Measurements from ENCODE around the gene PAIP1.

The PAIP1 gene, protein sequence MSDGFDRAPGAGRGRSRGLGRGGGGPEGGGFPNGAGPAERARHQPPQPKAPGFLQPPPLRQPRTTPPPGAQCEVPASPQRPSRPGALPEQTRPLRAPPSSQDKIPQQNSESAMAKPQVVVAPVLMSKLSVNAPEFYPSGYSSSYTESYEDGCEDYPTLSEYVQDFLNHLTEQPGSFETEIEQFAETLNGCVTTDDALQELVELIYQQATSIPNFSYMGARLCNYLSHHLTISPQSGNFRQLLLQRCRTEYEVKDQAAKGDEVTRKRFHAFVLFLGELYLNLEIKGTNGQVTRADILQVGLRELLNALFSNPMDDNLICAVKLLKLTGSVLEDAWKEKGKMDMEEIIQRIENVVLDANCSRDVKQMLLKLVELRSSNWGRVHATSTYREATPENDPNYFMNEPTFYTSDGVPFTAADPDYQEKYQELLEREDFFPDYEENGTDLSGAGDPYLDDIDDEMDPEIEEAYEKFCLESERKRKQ

DNA sequence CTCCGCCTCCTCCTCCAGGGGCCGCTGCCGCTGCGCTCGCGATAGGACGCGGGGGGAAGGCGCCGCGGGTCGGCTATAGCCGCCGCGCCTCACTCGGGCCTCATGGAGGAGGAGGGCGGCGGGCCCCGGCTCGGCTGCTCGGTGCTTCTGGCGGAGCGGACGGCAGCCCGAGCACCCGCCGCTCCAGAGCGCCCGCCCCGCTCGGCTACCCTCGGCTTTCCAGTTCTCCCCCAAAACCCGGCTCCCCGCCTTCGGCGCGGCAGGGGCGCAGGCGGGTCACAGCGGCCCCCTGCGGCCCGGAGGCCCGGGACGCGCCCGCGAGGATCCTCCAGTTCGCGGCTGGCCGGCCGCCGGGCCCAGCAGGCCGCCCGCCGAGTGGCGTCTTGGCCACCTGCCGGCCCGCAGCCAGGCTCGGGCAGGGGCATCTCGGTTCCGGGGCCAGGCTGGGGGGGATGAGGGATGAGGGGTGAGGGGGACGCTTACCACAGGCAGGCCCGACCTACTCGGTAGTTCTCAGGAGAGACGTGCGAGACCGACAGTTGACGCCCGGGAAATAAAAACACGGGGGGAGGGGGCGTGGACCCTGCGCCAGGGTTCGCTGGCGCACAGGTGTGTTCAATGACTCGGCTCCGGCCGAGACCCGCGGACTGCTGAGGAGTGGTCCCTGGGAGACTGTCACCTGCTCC lies at the start of gene PAIP1:
Gene PAIP1 (minus strand): TSS at position 221 of the 686 bp plus-strand sequence. CDS start 231 bp downstream, outside the sequence.
- DNase-seq (ENCODE audit: low read depth): peak; percentile 55
- H3K4me3 ChIP-seq (ENCODE audit: low read length): peak within 1 kb of the TSS; percentile 94
- TF ChIP-seq, protein P1, sequence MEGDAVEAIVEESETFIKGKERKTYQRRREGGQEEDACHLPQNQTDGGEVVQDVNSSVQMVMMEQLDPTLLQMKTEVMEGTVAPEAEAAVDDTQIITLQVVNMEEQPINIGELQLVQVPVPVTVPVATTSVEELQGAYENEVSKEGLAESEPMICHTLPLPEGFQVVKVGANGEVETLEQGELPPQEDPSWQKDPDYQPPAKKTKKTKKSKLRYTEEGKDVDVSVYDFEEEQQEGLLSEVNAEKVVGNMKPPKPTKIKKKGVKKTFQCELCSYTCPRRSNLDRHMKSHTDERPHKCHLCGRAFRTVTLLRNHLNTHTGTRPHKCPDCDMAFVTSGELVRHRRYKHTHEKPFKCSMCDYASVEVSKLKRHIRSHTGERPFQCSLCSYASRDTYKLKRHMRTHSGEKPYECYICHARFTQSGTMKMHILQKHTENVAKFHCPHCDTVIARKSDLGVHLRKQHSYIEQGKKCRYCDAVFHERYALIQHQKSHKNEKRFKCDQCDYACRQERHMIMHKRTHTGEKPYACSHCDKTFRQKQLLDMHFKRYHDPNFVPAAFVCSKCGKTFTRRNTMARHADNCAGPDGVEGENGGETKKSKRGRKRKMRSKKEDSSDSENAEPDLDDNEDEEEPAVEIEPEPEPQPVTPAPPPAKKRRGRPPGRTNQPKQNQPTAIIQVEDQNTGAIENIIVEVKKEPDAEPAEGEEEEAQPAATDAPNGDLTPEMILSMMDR (conservative IDR thresholded peaks at IDR 0.05; ENCODE audit: low read depth, low read length): no peak

DNA sequence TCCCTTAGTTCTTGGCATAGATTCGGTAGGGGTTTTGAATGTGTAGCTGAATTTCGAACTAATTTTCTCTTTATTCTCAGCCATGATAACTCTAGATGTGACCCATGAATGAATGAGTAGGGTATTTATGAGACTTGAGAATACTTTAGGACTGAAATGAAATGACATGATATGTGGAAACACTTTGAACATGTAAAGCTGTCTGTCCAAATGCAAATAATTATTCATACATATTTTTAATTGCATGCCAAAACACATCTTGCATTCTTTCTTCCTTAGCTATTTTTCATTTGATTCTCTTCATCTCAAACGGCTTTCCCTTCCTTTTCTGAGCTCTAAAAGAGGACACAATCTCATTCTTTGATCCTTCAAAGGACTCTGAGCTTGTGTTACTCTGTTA lies 49.5 kb upstream of the PAIP1 start:
- TF ChIP-seq, protein P1 (conservative IDR thresholded peaks at IDR 0.05; ENCODE audit: low read depth, low read length): no peak
- no peak for DNase-seq (ENCODE audit: low read depth)
- no peak overlapping the region for H3K4me3 ChIP-seq (ENCODE audit: low read length)

GRCh38 chr5:43604699-43605098 lies 47.8 kb upstream of the PAIP1 start:
- no peak for DNase-seq (ENCODE audit: low read depth)
- TF ChIP-seq, protein P1 (conservative IDR thresholded peaks at IDR 0.05; ENCODE audit: low read depth, low read length): no peak
- H3K4me3 ChIP-seq (ENCODE audit: low read length): peak overlapping the region; percentile 88

DNA sequence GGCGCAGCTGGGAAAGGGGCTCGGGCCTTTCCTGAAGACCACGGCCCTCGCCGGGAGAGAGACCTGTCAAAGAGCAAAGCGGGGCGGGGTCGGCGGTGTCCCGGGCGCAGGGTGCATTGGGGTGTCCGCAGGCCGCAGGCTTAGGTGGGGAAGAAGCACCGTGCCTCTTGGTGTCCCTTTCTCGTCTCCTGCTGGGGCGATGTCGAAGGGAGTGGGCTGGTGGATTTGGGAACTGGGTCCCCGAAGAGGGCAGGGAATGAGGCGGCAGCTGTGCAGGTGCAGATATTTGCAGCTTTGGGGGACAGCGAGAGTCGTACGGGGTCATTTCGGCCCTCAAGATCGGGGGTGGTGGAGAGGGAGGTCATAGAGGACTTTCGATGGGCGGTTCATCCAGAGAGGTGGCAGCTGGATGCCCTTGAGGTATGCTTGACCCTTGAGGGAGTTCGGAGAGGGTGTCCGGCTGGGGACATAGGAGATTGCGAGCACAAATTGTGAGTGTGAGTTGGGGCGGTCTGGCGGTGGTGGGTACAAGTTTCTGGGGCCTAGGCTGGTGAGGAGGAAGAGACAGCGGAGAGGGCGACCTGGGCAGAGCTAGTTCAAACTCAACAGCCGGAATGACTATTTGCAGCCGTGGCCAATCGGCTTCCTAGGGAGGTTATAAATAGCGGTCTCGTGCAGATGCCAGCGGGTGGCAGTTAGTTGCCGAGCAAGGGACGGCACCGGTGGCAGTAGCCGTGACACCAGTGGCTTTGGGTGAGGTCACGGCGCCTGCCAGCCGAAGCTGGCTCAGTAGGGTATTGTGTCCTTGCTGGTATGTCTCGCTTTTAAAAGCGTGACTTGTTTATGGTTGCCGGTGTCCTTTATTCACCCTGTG lies 46.7 kb upstream of the PAIP1 start:
- no peak for DNase-seq (ENCODE audit: low read depth)
- H3K4me3 ChIP-seq (ENCODE audit: low read length): peak overlapping the region; percentile 88
- TF ChIP-seq, protein P1 (conservative IDR thresholded peaks at IDR 0.05; ENCODE audit: low read depth, low read length): no peak

DNA sequence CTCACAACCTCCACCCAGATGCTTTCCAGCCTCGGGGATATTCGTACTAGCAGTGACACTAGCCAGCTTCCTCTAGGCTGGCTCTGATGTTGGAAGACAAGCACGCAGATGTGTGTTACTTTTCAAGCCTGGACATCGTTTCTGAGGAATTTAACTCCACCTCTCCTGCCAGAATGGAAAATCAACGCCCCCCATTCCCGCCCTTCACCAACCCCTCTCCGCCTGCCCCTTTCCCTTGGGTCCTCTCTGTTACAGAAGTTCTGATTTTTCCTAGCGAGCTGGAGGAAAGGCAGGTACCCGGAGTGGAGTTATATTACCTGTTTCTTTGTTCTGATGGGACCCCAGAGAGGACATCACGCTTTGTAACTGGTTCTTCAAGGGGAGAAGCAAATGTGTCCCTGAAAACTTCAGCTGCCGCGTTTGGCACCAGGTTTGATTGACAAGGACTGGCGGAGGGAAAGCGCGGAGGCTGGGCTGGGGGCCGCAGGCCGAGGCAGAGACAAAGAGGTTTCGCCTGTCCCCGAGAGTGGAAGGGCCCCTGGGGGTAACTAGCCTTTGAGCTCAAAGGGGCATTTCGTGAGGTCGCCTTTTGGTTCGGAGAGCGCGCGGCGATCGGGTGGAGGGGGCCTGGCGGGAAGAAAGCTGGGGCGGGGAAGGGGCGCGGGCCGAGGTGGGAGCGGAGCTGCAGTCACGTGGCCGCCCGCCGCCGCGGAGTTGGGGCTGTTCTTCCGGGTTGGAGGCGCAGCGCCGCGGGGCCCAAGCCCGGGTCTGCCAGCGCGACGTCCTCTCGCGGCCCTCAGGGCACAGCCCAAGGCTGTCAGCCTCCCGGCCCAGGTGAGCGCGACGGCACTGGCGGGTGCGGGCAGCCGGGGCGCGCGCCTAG lies 45.8 kb upstream of the PAIP1 start, which contains the start of gene NNT:
Gene NNT (plus strand): TSS at position 720 of the 883 bp plus-strand sequence. CDS start 6,016 bp downstream, outside the sequence.
- TF ChIP-seq, protein P1 (conservative IDR thresholded peaks at IDR 0.05; ENCODE audit: low read depth, low read length): no peak
- no peak for DNase-seq (ENCODE audit: low read depth)
- H3K4me3 ChIP-seq (ENCODE audit: low read length): peak within 1 kb of the TSS; percentile 88

Measured in retinal pigment epithelial cell (primary cell).